ENCODE data around the gene HSPB1. TPM values are rescaled to one million over a fixed set of nuclear protein-coding genes. Genes with fewer than 3 reads are reported as not detected.

The HSPB1 gene
- total and polyA plus RNA-seq, 2 of the 13 experiments (the other 11 are each of a cell fraction or from before 2014, with no cell fraction given) = 21.0 to 38.6 TPM

GRCh38 chr7:76259124-76260093 lies 43.1 kb upstream of the HSPB1 start (continued):
- TF ChIP-seq FOXK1 (CRISPR knock-in tag; IDR thresholded peaks at IDR 0.05; ENCODE audit: borderline replicate concordance, low read depth) (no peak), RBM39 (IDR thresholded peaks at IDR 0.05; ENCODE audit: low read depth, low read length, poor library complexity, severe bottlenecking) (peak; percentile 47), PHF5A (CRISPR knock-in tag; IDR thresholded peaks at IDR 0.05; ENCODE audit: low read depth, unreplicated experiment) (no peak), SYNCRIP (IDR thresholded peaks at IDR 0.05; ENCODE audit: insufficient read depth, low read depth, low read length) (no peak), ZNF790 (CRISPR knock-in tag; IDR thresholded peaks at IDR 0.05; ENCODE audit: borderline replicate concordance) (no peak), ZFP36L1 (CRISPR knock-in tag; IDR thresholded peaks at IDR 0.05) (no peak), ZNF350 (CRISPR knock-in tag; IDR thresholded peaks at IDR 0.05; ENCODE audit: borderline replicate concordance, low read depth) (no peak), ZNF274 (CRISPR knock-in tag; IDR thresholded peaks at IDR 0.05) (0 out of 2 replicates have a peak, but pooled peaks have one; percentile 36), MTF1 (CRISPR knock-in tag; IDR thresholded peaks at IDR 0.05) (no peak), POGK (CRISPR knock-in tag; conservative IDR thresholded peaks at IDR 0.05) (0 out of 2 replicates have a peak, but pooled peaks have one; percentile 41), TERF1 (CRISPR knock-in tag; IDR thresholded peaks at IDR 0.05) (no peak), ZNF407 (CRISPR knock-in tag; IDR thresholded peaks at IDR 0.05; ENCODE audit: not compliant biosample characterization) (no peak), ZNF121 (CRISPR knock-in tag; IDR thresholded peaks at IDR 0.05) (peak; percentile 14; the same call in 1 of the 2 replicates), ZNF891 (CRISPR knock-in tag; IDR thresholded peaks at IDR 0.05) (0 out of 2 replicates have a peak, but pooled peaks have one; percentile 27)

All from HepG2 (cell line).